ENCODE results near the gene CDC73.

The CDC73 gene

DNA sequence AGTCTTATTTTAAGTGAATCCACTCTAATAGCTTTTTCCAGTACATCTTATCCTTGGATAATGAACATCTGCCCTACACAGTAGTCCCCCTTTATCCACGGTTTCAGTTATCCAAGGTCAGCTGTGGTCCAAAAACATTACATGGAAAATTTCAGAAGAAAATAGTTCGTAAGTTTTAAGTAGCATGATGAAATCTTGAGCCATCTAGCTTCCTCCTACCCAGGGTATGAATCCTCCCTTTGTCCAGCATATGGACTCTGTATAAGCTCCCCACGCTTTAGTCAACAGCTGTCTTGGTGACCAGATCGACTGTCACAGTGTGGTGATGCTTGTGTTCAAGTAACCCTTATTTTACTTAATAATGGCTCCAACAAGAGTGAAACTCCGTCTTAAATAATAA, 19.2 kb upstream of the CDC73 start:
- Histone ChIP-seq H3K27me3 (ENCODE audit: control insufficient read depth, insufficient read depth, low read length) (no peaks in the 10 kb centered on the region), H3K36me3 (ENCODE audit: control insufficient read depth, insufficient read depth, low read length) (no peaks in the 10 kb centered on the region), H3K4me1 (no peaks in the 10 kb centered on the region), H2AFZ (no peak overlapping the region), H3K27ac (no peak overlapping the region), H3K9ac (no peak overlapping the region), H3K9me3 (ENCODE audit: control insufficient read depth, low read length) (no peaks in the 10 kb centered on the region), H3K4me3 (ENCODE audit: low read depth, low read length) (no peak overlapping the region), H3K4me2 (ENCODE audit: low read length) (no peak overlapping the region), H3K79me2 (peaks cover 4% of the 10 kb centered on the region)
- TF ChIP-seq, protein P1, sequence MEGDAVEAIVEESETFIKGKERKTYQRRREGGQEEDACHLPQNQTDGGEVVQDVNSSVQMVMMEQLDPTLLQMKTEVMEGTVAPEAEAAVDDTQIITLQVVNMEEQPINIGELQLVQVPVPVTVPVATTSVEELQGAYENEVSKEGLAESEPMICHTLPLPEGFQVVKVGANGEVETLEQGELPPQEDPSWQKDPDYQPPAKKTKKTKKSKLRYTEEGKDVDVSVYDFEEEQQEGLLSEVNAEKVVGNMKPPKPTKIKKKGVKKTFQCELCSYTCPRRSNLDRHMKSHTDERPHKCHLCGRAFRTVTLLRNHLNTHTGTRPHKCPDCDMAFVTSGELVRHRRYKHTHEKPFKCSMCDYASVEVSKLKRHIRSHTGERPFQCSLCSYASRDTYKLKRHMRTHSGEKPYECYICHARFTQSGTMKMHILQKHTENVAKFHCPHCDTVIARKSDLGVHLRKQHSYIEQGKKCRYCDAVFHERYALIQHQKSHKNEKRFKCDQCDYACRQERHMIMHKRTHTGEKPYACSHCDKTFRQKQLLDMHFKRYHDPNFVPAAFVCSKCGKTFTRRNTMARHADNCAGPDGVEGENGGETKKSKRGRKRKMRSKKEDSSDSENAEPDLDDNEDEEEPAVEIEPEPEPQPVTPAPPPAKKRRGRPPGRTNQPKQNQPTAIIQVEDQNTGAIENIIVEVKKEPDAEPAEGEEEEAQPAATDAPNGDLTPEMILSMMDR (IDR thresholded peaks at IDR 0.05): no peak

DNA sequence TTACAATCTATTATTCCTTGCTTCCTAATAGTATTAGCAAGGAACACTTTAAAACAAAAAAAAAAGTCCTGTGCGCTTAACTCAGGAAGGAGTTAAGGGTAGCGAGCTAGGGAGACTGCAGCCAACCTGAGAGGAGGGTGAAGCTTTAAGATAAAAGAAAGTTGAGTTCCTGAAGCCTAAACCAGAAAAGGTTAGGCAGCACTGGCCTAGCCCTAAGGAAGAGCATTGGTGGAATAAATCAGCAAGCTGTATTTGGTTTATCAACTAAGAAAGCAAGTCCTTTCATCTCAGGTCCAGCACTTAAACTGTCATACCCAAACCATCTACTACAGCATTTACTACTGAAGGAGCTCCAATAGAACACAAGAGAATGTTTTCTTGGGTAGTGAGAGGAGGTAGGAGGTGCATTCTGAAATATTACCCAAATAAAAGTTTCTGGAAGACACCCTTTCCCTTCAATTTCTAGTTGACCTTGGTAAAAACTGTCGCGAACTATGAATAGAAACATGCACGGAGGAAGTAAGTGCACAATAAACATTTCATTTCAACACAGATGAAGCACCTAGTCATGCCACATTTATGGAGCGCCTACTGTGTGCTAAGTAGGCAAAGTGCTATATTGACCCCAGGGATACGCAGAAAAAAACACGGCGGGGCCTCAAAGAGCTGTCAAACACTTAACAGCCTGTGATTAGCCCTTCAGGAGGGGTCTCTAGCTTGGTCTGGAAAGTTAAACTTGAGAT, 17.9 kb upstream of the CDC73 start:
- Histone ChIP-seq H3K4me2 (ENCODE audit: low read length) (peak overlapping the region; percentile 91), H3K79me2 (peaks cover 4% of the 10 kb centered on the region), H3K9me3 (ENCODE audit: control insufficient read depth, low read length) (no peaks in the 10 kb centered on the region), H3K36me3 (ENCODE audit: control insufficient read depth, insufficient read depth, low read length) (no peaks in the 10 kb centered on the region), H3K27ac (peak overlapping the region; percentile 72), H3K27me3 (ENCODE audit: control insufficient read depth, insufficient read depth, low read length) (no peaks in the 10 kb centered on the region), H3K4me1 (no peaks in the 10 kb centered on the region), H3K4me3 (ENCODE audit: low read depth, low read length) (peak overlapping the region; percentile 77), H3K9ac (no peak overlapping the region), H2AFZ (peak overlapping the region; percentile 74)
- TF ChIP-seq, protein P1 (IDR thresholded peaks at IDR 0.05): no peak

DNA sequence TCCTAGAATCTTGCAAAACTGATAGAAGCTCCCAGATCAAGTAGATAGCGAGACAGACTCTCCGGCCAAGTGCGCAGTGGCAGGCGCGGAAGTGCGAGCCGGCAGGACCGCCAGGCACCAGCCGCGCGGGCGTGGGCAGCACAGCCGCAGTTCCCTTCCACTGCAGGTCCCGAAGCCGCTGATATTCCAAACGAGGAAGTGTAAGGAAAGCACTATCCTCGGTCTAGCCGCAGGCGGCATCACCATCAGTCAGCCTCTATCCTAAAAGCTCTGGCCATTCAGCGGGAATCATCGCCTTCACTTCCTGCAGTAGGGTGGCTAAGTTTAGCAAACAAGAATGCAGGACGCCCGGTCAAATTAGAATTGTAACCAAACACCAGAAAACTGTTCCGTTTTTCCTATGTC, 17.3 kb upstream of the CDC73 start:
- TF ChIP-seq, protein P1 (IDR thresholded peaks at IDR 0.05): no peak
- Histone ChIP-seq H3K4me2 (ENCODE audit: low read length) (peak overlapping the region; percentile 91), H3K36me3 (ENCODE audit: control insufficient read depth, insufficient read depth, low read length) (no peaks in the 10 kb centered on the region), H3K4me3 (ENCODE audit: low read depth, low read length) (peak overlapping the region; percentile 77), H3K9ac (no peak overlapping the region), H3K79me2 (peaks cover 4% of the 10 kb centered on the region), H2AFZ (peak overlapping the region; percentile 74), H3K9me3 (ENCODE audit: control insufficient read depth, low read length) (no peaks in the 10 kb centered on the region), H3K27ac (peak overlapping the region; percentile 72), H3K27me3 (ENCODE audit: control insufficient read depth, insufficient read depth, low read length) (no peaks in the 10 kb centered on the region), H3K4me1 (no peaks in the 10 kb centered on the region)

GRCh38 chr1:193104907-193105820, 16.7 kb upstream of the CDC73 start, which contains the start of gene GLRX2:
Gene GLRX2, minus strand, starts transcription at chr1:193105414. Its CDS starts 32 bp downstream, at chr1:193105382.
- TF ChIP-seq, protein P1 (IDR thresholded peaks at IDR 0.05): no peak

More at GRCh38 chr1:193104907-193105820, 16.7 kb upstream of the CDC73 start, which contains the start of gene GLRX2:
- Histone ChIP-seq H3K4me2 (ENCODE audit: low read length) (peak within 1 kb of the TSS; percentile 91), H3K9me3 (ENCODE audit: control insufficient read depth, low read length) (no peaks in the 10 kb centered on the region), H3K79me2 (peaks cover 4% of the 10 kb centered on the region), H3K9ac (no peak within 1 kb of the TSS), H3K36me3 (ENCODE audit: control insufficient read depth, insufficient read depth, low read length) (no peaks in the 10 kb centered on the region), H3K27me3 (ENCODE audit: control insufficient read depth, insufficient read depth, low read length) (no peaks in the 10 kb centered on the region), H3K27ac (peak within 1 kb of the TSS; percentile 72), H3K4me3 (ENCODE audit: low read depth, low read length) (peak within 1 kb of the TSS; percentile 77), H2AFZ (peak within 1 kb of the TSS; percentile 89), H3K4me1 (no peaks in the 10 kb centered on the region)
